ENCODE data around the gene HOXC9. TPM values are rescaled to one million over a fixed set of nuclear protein-coding genes. Genes with fewer than 3 reads are reported as not detected.

The HOXC9 gene
- total RNA-seq, 1 experiment from 2014 or later: 5.9 TPM

DNA sequence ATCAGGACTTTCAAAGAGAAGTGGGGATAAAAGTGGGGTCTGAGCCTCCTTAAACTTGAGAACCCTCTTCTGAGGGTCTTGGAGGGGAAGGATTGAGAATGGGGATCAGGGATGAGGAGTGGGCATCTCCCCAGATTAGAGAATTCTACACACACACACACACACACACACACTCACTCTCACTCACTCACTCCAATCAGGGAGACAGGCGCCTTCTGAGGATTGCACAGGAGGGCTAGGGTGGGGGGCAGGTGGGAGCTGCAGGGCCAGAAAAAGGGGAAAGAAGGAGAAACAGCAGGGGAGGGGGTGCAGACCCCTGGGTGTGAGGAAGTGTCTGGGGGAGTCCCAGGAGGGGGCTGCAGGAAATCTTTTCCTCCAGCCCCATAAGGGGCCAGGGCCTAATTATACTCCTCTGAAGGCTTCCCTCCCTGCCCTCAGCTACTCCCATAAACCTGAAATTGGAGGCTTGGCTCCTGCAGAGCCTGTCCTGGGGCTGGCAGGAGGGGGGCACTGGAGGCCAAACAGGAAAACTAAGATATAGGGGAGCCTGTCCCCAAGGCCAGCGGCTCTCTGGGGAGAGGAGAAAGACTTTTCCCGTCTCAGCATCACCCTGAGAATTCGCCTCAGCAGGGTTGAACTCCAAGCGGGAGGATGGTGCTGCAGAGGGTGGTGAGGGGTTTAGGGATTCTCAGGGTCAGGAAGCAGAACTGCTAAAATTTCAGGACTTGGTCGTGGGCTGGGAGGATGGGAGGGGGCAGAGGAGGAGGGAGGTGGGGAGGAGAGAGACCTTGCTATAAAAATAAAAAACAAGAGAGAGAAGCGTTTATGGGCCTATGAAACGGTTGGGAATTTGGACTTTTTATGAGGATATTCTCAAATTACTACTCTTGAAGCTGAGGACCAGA is 1.6 kb downstream of the HOXC9 start:
- DNase-seq (ENCODE audit: low read depth): no peak

DNA sequence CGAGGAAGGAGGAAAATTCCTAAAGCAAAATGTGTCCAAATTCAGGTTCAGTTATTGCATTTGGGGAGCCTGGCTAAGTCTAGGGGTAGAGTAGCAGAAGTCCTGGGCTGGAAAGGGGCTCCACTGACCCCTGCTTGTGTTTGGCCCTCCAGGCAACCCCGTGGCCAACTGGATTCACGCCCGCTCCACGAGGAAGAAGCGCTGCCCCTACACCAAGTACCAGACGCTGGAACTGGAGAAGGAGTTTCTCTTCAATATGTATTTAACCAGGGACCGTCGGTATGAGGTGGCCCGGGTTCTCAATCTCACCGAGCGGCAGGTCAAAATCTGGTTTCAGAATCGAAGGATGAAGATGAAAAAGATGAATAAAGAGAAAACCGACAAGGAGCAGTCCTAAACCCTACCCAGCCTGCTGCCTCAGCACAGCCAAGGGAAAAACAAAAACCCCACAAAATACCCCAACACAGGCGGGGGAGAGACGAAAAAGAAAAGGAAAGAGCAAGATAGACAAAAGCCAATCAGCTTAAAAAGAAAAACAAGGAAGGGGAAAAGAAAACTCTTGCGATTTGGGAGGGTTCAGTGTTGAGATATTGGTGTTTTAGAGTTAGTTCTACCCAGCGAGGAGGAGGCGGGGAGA is 2.4 kb downstream of the HOXC9 start:
- DNase-seq (ENCODE audit: low read depth): no peak

DNA sequence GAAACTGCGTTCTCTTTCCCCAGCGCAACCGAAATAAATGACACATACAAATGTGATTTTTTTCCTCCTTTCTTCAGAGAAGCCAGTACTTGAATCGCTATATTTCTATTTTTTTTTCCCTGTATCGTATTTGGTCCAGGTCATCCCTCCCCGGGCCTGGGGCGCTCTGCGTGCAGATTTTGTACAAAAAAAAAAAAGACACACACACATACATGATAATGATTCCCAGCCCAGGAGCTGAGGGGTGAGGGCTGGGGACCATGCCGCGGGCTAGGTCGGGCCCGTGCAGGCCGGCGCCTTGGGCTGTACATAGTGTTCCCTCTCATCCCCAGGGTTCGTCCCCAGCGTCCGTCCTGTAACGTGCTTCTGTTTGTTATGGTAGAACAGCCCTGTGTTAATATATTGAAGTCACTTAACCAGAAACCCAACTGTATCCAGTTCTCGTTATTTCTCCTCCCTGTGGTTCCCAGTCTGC is 3.0 kb downstream of the HOXC9 start:
- DNase-seq (ENCODE audit: low read depth): no peak

DNA sequence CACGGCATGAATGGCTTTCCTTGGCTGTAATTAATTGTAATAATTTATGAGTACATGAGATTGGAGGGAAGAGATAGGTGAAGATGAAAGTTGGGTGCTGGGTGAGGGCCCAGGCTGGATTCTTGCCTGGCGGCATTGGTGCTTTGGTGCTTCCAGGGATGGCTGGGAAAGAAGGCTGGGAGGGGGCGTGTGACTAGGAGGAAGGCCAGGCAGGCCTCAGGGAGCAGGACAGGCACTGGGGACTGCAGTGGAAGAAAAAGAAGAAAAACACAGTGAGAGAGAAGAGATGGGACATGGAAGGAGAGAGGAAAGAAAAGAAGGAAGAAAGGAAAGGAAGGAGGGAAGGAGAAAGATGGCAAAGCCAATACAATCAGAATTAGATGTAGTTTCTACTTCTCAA is 3.7 kb downstream of the HOXC9 start:
- DNase-seq (ENCODE audit: low read depth): no peak

DNA sequence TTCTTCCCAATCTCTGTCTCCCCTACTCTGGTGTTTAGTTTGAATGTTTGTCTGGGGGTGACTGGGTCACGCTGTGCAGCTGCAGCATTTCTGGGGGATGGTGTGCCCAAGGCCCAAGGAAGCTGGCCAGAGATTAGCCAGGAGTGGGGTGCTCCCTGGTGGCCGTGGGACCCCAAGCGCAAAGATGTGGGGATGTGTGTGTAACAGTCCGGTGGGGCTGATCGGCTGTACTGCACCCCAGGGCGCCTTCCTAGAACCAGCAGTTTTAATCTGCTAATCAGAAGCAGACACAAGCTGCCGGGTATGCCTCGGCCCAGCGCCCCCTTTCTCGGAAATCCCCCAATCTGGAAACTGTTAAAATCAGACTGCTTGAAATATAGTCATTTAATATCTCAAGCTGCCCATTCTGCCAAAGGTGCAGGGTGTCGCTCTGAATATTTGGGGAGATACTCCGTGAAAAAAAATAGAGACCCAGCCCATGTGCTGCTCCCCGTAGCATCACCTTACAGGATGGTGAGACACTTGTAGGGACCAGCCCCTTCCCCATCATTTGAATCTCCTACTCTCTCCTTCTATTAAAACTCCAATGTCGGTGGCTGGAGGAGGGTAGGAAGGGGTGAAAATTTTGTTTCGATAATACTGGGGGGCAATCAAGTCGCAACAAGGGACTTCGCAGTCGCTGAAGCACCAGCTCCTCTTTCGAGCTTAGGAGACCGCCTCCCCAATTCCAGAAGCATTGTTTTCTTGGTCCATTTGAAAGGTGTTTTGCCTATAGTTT is 4.3 kb downstream of the HOXC9 start:
- DNase-seq (ENCODE audit: low read depth): no peak

DNA sequence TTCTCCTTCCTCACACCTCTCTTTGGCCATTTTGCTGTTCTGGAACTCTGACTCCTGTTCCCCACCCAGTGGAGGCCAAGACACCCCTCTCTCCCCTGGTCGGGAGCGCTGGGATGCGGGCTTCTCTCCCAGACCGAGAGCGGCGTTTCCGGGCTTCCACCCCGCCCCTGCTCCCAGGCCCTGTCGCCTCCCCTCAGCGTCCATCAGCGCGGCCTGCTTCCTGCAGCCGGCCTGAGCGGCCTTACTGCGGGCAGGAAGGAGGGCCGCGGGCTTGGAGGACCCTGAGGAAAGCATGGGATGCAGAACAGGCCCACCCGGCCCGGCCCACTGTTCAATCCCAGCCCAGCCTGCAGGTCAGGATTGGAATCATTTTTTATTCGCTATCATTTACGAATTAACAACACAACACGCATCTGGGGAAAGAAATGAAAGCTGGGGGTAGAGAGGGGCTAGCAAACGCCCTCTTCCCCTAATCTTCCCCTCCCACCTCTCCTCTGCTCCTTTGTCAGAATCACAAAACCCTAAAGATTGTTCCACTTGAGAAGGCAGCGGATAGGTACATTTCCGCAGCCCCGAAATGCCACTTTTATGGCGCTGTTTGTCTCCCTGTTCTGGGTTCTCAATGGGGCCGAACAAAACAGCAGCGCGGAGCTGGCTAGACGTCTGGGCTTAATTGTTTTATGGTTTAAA is 5.0 kb downstream of the HOXC9 start:
- DNase-seq (ENCODE audit: low read depth): no peak

DNA sequence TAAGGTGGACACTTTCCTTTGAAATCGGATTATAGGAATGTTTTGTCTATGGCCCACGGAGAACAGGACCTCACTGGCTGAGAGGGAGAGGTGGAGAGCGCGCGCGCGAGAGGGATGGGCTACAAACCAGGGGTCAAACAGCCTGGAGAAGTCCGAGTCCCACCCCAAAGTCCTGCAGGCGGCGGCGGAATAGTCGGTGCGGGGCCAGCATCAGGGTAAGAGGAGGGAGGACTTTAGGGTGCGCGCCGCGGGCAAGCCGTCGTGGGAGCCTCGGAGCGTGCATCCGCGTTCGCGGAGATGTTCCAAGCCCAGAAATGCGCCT is 5.5 kb downstream of the HOXC9 start:
- no peak for DNase-seq (ENCODE audit: low read depth)

DNA sequence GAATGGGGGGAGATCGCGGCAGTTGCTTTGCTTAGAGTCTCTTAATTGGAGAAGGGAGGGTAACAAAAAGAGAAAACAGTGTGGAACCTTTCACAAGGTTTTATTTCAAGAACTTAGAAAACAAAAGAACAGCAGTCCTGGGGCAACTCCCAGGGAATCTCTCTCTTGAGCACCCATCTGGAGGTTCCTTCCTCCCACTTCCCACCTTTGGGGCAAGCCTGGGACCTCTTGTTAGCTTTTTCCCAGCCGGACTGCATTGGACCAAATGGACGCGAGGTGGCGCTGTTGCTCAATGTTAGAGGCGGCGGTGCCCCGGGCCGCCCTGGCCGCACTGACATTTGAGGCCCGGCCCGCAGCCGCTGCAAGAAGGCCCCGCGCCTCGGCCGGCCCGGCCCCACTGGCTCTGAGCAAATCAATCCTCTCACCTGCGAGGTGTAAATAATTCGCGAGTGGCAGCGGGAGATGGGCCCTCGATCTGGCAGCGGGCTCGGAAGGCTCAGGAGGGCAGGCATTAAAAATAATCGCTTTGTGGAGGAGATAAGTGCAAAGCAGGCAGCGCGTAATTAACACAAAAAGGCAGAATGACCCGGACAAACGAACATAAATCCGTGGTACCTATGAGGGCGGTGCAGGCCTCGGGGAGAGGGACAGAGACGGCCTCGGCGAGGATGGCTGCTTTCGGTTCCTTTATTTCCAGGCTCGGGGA is 6.0 kb downstream of the HOXC9 start:
- peak; percentile 71 for DNase-seq (ENCODE audit: low read depth)

DNA sequence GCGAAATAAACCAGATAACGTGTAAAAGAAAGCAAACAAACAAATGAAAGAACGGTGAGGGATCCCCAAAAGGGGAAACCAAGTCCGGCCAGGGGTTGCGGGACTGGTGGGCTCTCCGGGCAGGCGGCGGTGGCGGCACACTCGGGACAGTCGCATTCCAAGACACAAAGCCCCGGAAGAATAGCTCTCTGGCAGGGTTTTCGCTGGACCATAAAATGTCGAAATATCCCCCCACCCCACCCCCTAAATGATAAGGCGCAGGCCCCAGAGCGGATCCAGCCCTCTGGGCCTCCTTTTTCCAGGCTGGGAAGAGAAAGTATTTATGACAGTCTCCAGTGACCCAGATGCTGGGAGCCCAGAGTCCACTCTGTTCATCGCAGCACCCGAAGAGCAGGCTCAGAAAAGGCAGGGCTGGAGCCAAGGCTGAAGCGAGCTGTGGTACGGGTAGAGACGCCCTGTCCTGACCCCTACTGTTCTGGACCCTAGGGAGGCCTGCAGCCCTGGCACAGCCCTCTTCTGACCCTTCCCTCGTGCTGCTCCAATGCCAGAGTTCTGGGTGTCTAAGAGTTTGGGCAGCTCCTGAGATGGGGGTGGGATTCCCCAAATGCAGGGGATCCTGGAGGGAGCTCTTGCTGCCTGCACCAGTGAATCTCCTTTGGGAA is 6.7 kb downstream of the HOXC9 start:
- no peak for DNase-seq (ENCODE audit: low read depth)

DNA sequence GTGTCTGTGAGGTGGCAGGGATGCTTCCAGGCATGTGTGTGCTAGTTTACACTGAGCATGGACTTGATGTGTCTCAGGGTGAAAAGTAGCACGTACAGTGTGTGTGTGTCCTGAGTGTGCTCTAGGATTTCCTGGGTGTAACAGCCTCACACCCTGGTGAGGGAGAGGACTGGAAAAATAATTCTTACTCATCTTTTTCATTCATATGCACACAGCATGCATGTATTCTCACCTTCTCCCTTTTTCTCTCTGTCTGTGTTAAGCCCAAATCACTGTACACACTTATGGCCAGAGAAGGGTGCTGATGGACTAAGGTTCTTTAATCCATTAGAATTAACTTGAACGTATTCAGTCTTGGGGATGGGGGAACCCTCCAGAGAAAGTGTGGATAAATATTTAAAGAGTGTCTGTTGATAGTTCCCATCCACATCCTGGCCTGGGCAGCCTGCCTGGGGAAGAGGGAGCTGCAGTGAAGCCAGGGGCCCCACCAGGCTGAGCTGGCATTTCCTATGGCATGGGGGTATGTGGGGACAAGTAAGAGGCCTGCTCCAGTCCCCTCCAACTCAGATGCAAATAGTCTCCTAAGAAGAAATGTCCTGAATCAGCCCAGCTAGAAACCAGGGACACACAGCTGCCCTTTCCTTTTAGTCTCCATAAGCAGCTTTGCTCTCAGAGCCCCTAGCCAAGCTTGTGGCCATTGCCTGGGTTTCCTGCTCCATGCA is 7.7 kb downstream of the HOXC9 start:
- DNase-seq (ENCODE audit: low read depth): no peak

DNA sequence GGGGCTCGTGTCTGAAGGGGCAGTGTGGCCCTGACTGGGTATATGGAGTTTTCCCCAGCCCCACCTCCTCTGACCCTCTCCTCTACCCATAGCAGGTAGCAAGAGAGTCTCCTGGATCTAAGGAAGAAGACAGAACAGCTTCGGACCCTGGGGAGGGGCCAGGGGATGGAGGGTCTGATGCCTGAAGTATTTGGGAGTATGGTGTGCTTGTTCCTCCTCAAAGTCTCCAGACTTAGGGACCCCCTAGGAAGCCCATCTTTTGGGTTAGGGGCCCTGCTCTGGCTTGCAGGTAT is 8.2 kb downstream of the HOXC9 start:
- DNase-seq (ENCODE audit: low read depth): no peak

DNA sequence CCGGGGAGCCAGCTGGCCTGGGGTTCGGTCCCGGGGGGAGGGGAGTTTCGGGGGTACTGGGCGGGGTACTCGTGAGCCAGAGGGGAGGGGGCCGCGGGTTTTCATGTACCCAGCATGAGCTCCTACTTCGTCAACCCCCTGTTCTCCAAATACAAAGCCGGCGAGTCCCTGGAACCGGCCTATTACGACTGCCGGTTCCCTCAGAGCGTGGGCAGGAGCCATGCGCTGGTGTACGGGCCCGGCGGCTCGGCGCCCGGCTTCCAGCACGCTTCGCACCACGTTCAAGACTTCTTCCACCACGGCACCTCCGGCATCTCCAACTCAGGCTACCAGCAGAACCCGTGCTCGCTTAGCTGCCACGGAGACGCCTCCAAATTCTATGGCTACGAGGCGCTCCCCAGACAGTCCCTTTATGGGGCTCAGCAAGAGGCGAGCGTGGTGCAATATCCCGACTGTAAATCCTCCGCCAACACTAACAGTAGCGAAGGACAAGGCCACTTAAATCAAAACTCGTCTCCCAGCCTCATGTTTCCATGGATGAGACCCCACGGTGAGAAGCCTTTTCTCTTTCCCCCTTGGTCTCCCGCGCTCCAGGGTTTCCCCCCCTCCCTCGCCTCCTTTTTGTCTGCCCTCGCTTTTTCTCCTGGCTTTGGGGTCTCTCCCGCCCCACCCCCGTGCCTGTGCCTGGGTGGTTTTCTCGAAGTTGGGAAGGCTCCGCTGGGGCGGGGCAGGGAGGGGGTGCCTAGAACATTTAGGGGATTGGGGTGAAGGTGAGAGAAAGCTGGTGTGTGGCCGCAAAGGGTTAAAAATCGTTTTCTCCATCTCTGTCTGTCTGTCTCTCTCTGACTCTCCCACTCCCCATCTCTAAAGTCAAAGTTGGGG is 9.5 kb downstream of the HOXC9 start:
- DNase-seq (ENCODE audit: low read depth): peak; percentile 35

DNA sequence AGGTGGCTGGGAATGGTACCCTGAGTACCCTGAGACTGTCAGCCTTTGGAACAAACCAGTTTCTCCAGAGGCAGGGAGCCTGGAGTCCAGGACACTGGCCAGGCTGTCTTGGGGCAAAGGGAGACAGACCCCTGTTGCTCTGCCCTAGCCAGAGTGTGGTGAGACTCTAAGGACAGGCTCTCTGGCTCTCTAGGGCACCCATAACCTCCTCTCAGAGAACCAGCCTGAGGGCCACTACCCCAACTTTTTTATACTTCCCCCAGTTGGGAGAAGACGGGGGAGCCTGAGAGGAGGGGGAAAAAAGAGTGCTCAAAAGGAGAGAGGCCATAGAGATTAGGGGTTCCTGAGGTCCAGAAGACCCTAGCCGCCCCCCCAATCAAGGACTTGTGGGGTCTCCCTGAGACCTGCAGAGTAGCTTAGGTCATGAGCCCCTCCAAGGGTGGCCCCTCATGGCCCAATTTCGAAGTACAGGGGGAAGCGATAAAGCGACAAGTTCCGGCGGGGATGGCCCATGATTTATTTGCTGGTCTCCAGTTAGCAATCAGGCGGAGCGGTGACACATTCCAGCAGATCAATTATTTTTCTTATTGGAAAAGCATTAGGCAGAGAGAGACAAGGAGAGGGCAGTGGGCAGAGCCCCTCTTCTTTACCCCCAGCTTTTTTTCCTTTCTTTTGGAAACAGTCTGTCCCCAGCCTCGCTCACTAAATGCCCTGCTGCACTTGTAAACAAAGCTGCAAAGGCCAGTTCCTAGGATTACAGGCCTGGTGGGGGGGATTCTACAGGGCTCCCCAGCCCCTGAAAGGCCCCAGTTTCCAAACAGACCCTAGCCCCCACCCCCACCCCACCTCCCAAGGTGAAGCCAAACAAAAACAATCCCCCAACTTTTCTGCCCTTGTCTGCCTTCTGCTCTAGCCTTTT is 10.4 kb downstream of the HOXC9 start:
- no peak for DNase-seq (ENCODE audit: low read depth)

DNA sequence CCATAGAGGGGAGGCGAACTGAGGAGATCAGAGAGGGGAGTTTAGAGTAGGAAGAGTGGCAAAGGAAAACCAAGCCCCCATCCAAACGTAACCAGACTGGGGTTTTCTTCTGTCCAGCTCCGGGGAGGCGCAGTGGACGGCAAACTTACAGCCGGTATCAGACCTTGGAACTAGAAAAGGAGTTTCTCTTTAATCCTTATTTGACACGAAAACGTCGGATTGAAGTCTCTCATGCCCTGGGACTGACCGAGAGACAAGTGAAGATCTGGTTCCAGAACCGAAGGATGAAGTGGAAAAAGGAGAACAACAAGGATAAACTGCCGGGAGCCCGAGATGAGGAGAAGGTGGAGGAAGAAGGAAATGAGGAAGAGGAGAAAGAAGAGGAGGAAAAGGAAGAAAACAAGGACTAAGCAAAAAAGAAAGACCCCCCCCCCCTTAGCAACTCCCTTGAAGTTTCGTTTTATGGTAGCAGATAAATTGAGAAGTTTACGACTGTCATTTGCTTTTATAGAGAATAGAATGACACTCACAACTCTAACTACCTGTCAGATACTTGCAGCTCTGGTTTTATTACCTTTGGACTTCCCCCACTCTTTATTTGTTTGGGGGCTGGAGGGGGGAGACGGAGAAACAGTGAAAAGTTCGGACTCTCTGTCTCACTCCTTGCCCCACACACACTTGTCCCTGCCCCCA is 11.2 kb downstream of the HOXC9 start:
- no peak for DNase-seq (ENCODE audit: low read depth)

DNA sequence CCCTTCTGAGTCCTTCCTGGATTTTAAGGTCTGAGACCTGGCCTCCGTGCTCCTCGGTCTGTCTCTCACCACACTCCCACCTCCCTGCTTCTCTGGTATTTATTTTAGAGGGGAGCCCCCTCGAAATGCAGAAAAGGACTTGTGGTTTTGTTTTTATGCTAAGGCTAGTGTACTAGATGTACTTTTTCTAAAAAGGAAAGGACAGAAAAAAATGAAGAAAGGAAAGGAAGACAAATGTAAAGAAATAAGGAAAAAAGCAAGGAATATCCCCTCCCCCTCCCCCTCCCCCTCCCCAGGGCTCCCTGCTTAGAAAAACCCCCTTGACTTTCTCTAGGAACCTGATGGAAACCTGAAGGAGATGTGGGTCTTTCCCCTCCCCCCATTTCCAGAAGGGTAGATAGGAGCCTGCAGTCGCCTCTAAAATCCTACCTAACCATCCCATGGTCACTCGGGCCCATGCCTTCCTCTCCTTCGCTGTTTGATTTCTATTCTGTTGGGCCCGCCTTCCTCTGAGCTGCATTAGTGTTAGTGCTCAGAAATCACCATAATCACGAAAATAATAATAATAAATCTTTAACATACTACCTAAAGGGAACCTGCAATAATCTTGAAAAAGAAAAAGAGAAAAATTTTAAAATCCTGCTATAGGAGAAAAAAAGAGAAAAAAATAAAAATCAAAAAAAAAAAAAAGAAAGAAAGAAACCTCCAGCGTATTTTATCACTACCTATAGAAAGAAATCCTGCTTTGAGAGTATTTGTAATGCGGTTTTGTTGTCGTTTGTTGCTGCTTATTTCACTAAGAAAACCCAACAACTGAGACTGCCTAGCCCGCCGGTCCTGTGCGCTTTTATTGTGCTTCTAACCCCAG is 11.9 kb downstream of the HOXC9 start:
- no peak for DNase-seq (ENCODE audit: low read depth)

DNA sequence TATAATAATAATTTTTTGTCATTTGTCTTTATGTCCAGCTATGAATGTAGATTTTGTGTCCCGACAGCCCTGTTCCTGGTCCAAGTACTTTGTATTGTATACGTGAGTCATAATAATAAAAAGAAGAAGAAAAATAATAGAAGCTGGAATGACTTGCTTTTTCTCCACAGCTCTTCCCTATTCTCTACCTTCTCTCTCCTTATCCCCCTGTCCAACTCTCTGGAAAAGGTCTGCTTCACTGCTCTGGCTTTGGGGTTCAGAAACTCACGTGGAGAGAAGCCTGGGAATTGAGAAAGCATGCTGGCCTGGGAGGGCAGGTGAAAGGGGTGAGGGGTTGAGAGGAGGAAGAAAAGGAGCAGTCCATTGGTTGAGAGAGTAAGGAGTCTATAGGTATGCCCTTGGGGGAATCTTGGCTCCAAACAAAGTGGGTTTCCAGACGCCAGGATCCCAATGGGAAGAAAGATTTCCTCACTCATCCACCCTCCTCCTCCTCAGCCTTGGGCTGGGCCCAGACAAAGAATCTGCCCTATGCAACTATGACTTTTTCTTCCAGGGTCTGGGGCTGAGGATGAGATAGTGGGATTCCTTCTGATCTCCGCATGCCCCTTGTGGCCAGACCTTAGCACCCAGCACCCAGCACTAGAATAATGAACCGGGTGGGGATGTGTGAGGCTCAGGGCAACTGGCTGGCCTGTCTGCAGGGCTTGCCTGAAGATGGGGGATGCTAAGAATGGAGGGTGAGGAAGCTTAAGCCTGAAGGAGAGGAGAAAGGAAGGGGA is 12.9 kb downstream of the HOXC9 start:
- DNase-seq (ENCODE audit: low read depth): no peak
